ENCODE measurements around the gene FXYD3. TPM values are rescaled to one million over a fixed set of nuclear protein-coding genes. Genes with fewer than 3 reads are reported as not detected.
A peak's percentile ranks its signal among the peaks of the same experiment; 100 is the strongest.

The FXYD3 gene
- total RNA-seq, 1 donor from 2014 or later, result 1.1 TPM

- H3K4me1 ChIP-seq, result peaks cover 34% of the 10 kb centered on the region
- H3K27ac ChIP-seq (replicated peaks), result peak overlapping the region; percentile 95
- no peaks in the 10 kb centered on the region for H3K36me3 ChIP-seq
- TF ChIP-seq, protein P1, sequence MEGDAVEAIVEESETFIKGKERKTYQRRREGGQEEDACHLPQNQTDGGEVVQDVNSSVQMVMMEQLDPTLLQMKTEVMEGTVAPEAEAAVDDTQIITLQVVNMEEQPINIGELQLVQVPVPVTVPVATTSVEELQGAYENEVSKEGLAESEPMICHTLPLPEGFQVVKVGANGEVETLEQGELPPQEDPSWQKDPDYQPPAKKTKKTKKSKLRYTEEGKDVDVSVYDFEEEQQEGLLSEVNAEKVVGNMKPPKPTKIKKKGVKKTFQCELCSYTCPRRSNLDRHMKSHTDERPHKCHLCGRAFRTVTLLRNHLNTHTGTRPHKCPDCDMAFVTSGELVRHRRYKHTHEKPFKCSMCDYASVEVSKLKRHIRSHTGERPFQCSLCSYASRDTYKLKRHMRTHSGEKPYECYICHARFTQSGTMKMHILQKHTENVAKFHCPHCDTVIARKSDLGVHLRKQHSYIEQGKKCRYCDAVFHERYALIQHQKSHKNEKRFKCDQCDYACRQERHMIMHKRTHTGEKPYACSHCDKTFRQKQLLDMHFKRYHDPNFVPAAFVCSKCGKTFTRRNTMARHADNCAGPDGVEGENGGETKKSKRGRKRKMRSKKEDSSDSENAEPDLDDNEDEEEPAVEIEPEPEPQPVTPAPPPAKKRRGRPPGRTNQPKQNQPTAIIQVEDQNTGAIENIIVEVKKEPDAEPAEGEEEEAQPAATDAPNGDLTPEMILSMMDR (IDR thresholded peaks at IDR 0.05; ENCODE audit: borderline replicate concordance), result no peak
- H3K4me3 ChIP-seq, result peak overlapping the region; percentile 79
- intact Hi-C loops (cut with micrococcal nuclease), result no loop called here
- H3K9me3 ChIP-seq (replicated peaks), result no peaks in the 10 kb centered on the region
- no peaks in the 10 kb centered on the region for H3K27me3 ChIP-seq (ENCODE audit: low read depth)
- peak; percentile 93 for DNase-seq
Observed at GRCh38 chr19:35124098-35125060, 8.8 kb downstream of the FXYD3 start.

GRCh38 chr19:35125270-35125717, 9.7 kb downstream of the FXYD3 start:
- H3K4me1 ChIP-seq, result peaks cover 34% of the 10 kb centered on the region
- H3K36me3 ChIP-seq, result no peaks in the 10 kb centered on the region
- TF ChIP-seq, protein P1 (IDR thresholded peaks at IDR 0.05; ENCODE audit: borderline replicate concordance), result no peak
- H3K27me3 ChIP-seq (ENCODE audit: low read depth), result no peaks in the 10 kb centered on the region
- peak overlapping the region; percentile 95 for H3K27ac ChIP-seq (replicated peaks)
- DNase-seq, result no peak
- intact Hi-C loops (cut with micrococcal nuclease), result no loop called here
- H3K4me3 ChIP-seq, result peak overlapping the region; percentile 79
- H3K9me3 ChIP-seq (replicated peaks), result no peaks in the 10 kb centered on the region

DNA sequence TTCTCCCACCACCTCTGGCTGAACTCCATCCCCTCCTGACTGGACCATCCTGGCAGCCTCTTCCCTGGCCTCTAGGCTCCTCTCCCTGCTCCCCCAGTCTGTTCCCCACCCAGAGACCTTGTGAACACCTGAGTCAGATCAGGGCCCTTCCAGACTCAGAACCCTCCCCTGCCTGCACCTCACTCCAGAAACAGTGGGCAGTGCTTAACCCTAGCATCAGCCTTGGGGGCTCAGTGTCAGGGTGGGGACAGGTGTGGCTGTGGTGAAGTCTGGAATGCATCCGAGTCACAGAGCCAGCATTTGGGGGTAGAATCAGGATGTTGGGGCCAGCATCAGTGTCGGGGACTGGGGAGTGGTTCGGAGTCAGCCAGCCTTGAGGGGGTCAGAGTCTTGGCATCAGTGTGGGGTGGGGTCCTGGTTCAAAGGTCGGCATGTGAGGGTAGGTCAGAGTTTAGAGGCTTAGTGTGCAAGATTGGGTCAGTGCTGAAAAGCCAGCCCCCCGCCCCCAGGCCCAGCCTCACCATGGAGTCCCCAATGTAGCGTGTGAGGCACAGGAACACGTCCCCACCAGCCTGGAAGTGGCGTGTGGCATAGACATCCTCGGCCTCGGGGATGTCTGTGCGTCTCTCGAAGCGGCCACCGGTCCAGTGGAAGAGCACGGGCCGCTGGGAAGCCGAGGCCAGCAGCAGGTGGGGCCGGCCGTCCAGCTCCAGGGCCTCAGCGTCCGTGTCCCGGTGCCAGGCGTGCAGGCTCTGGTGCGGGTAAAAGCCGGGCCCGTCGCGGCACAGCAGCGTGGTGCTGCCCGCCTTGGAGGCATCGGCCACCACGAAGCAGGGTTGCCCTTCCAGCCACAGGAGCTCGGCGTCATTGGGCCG, 10.4 kb downstream of the FXYD3 start:
- Histone ChIP-seq H3K4me1 (peaks cover 34% of the 10 kb centered on the region), H3K9me3 (replicated peaks) (no peaks in the 10 kb centered on the region), H3K36me3 (no peaks in the 10 kb centered on the region), H3K4me3 (peak overlapping the region; percentile 29), H3K27ac (replicated peaks) (peak overlapping the region; percentile 95), H3K27me3 (ENCODE audit: low read depth) (no peaks in the 10 kb centered on the region)
- TF ChIP-seq, protein P1 (IDR thresholded peaks at IDR 0.05; ENCODE audit: borderline replicate concordance), result no peak
- no peak for DNase-seq
- intact Hi-C loops (cut with micrococcal nuclease), result no loop called here

DNA sequence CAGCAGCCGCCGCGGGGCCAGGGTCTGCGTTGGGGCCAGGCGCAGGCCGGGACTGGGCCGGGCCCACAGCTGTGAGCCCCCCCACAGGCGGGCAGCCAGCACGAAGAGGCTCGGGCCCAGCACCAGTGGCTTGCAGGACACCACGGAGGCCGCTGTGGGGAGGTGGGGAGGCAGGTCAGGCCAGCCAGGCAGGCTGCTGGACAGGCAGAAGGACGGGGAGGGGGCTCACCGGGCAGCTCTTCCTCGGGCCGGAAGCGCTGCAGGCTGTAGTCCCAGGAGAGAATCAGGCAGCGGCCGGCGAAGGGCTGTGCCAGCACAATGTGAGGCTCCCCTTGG, 11.0 kb downstream of the FXYD3 start:
- Histone ChIP-seq H3K36me3 (no peaks in the 10 kb centered on the region), H3K27ac (replicated peaks) (peak overlapping the region; percentile 95), H3K27me3 (ENCODE audit: low read depth) (no peaks in the 10 kb centered on the region), H3K9me3 (replicated peaks) (no peaks in the 10 kb centered on the region), H3K4me1 (peaks cover 34% of the 10 kb centered on the region), H3K4me3 (peak overlapping the region; percentile 29)
- TF ChIP-seq, protein P1 (IDR thresholded peaks at IDR 0.05; ENCODE audit: borderline replicate concordance), result no peak
- intact Hi-C loops (cut with micrococcal nuclease), result no loop called here
- no peak for DNase-seq

DNA sequence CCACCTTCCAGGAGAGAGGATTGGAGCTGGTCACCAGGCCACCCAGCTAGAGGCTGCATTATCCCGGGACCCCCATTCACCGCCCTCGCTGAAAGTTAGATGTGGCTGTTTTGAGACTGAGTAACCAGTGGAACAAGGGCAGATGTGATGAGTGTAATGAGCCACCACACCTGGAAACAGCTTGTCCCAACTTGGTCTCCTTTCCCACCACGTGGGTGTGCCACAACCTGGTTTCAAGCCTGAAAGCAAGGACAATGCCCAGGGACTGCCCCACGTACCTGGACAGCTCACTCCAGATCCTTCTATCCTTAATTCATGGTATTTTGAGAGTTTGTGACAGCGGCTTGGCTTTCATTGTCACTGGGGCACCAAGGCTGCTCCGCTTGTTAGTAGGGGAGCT, 12.2 kb downstream of the FXYD3 start:
- Histone ChIP-seq H3K27me3 (ENCODE audit: low read depth) (no peaks in the 10 kb centered on the region), H3K27ac (replicated peaks) (no peak overlapping the region), H3K4me1 (peaks cover 34% of the 10 kb centered on the region), H3K36me3 (no peaks in the 10 kb centered on the region), H3K4me3 (no peak overlapping the region), H3K9me3 (replicated peaks) (no peaks in the 10 kb centered on the region)
- no peak for DNase-seq
- TF ChIP-seq, protein P1 (IDR thresholded peaks at IDR 0.05; ENCODE audit: borderline replicate concordance), result no peak
- intact Hi-C loops (cut with micrococcal nuclease), result no loop called here

Data from left ventricle myocardium inferior (tissue), 1 donor.